Stimulated activated memory B cell treated with anti-CD40 and anti-IgM and Interleukin-4, amounts not matched to agents 10 μg/mL and 1 μg/mL and 100 μg/mL, for 72 hours (primary cell): ENCODE results near the gene B3GALT6.

Source experiments
- ATAC-seq: fragments of 150-1000 bp; cut with Tn5 transposase; 2 replicates; pipeline ENCODE4 v1.10.0; 2021
- H3K27ac Mint-ChIP-seq: one replicate; pipeline ENCODE4 v1.8.0; 2022; ENCODE audit warnings: mild to moderate bottlenecking, mixed read lengths
- H3K27me3 Mint-ChIP-seq: one replicate; pipeline ENCODE4 v1.8.0; 2022; ENCODE audit warnings: mixed read lengths
- H3K36me3 Mint-ChIP-seq: one replicate; pipeline ENCODE4 v1.8.0; 2022; ENCODE audit warnings: mixed read lengths
- H3K4me1 Mint-ChIP-seq: one replicate; pipeline ENCODE4 v1.8.0; 2022; ENCODE audit warnings: mixed read lengths
- H3K4me3 Mint-ChIP-seq: one replicate; pipeline ENCODE4 v1.8.0; 2022; ENCODE audit warnings: mild to moderate bottlenecking, moderate library complexity, mixed read lengths
- H3K9me3 Mint-ChIP-seq: one replicate; pipeline ENCODE4 v1.8.0; 2022; ENCODE audit warnings: mixed read lengths

The B3GALT6 gene

GRCh38 chr1:1282998-1283397, 51.0 kb downstream of the B3GALT6 start:
- H3K27ac Mint-ChIP-seq: no peak overlapping the region
- peaks cover 11% of the 10 kb centered on the region for H3K27me3 Mint-ChIP-seq
- H3K36me3 Mint-ChIP-seq: no peaks in the 10 kb centered on the region
- no peak for ATAC-seq
- H3K4me3 Mint-ChIP-seq: no peak overlapping the region
- H3K9me3 Mint-ChIP-seq: no peaks in the 10 kb centered on the region
- peaks cover 9% of the 10 kb centered on the region for H3K4me1 Mint-ChIP-seq

DNA sequence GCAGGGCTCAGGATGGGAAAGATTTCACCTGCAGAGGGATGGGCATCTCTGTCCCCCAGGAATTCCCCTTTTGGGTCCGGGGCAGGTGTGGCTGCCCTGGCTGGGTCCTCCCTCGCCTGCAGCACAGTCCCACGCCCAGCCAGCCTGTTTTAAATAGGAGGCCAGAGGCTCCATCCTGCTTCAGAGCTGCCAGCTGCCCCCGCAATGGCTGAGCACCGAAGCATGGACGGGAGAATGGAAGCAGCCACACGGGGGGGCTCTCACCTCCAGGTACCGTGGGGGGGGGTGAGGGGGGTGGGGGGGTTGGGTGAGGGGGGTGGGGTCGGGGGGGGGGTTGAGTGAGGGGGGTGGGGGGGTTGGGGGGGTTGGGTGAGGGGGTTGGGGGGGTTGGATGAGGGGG, 51.8 kb downstream of the B3GALT6 start:
- Mint-ChIP-seq H3K27ac (peak overlapping the region; percentile 66), H3K4me1 (peaks cover 9% of the 10 kb centered on the region), H3K4me3 (no peak overlapping the region), H3K36me3 (no peaks in the 10 kb centered on the region), H3K9me3 (no peaks in the 10 kb centered on the region), H3K27me3 (peaks cover 11% of the 10 kb centered on the region)
- ATAC-seq: no peak
